K562 (cell line): ENCODE results near the gene TULP4. TPM values are rescaled to one million over a fixed set of nuclear protein-coding genes. Genes with fewer than 3 reads are reported as not detected.
A peak's percentile ranks its signal among the peaks of the same experiment; 100 is the strongest.

Experiments used
- ARID4B ChIP-seq: sonication (generic); formaldehyde crosslinking; IDR thresholded peaks from 2 replicates; pipeline ENCODE4 v1.8.0; 2022; ENCODE audit warnings: mild to moderate bottlenecking, missing genetic modification reagents
- BRF1 ChIP-seq: IDR thresholded peaks from 3 replicates; pipeline ENCODE4 v1.6.1; 2011; ENCODE audit warnings: borderline replicate concordance, mild to moderate bottlenecking; ENCODE audit not compliant: insufficient read length; ENCODE audit errors: extremely low read depth
- CBFA2T3 ChIP-seq: fragments of 450-650 bp; IDR thresholded peaks from 2 replicates; pipeline ENCODE4 v1.6.1; 2017
- CSDE1 ChIP-seq, 2 experiments: fragments of 450-650 bp; IDR thresholded peaks; 2 replicates each; pipeline ENCODE4 v1.6.1; 2016; ENCODE audit warnings: mild to moderate bottlenecking in 1 of 2
- E2F3 ChIP-seq: fragments of 250-450 bp; sonication (Bioruptor Pico); IDR thresholded peaks from 2 replicates; pipeline ENCODE4 v1.4.0; 2020; ENCODE audit warnings: mild to moderate bottlenecking
- E2F5 ChIP-seq: sonication (generic); formaldehyde crosslinking; IDR thresholded peaks from 2 replicates; pipeline ENCODE4 v1.8.0; 2022; ENCODE audit warnings: mild to moderate bottlenecking, missing genetic modification reagents
- ELF4 ChIP-seq: fragments of 450-650 bp; formaldehyde crosslinking; IDR thresholded peaks from 2 replicates; pipeline ENCODE4 v1.4.0; 2022; ENCODE audit warnings: missing genetic modification characterization
- FOXP1 ChIP-seq: sonication (generic); formaldehyde crosslinking; IDR thresholded peaks from 2 replicates; pipeline ENCODE4 v1.8.0; 2022; ENCODE audit warnings: mild to moderate bottlenecking, missing genetic modification reagents
- JUND ChIP-seq, 2 experiments: IDR thresholded peaks; 2 replicates in 1 of 2; 3 replicates in 1 of 2; pipeline ENCODE4 v1.6.1; 2011; ENCODE audit warnings: borderline replicate concordance in 2 of 2, low read depth in 2 of 2, low read length in 2 of 2, improper control_type of control experiment in 1 of 2, missing biosample characterization in 1 of 2, missing genetic modification characterization in 1 of 2, missing genetic modification reagents in 1 of 2
- MTA3 ChIP-seq: fragments of 450-650 bp; formaldehyde crosslinking; IDR thresholded peaks from 2 replicates; pipeline ENCODE4 v1.6.1; 2017; ENCODE audit warnings: mild to moderate bottlenecking, borderline replicate concordance
- PHB2 ChIP-seq: fragments of 450-650 bp; IDR thresholded peaks from 2 replicates; pipeline ENCODE4 v1.6.1; 2017; ENCODE audit warnings: low read depth
- SFPQ ChIP-seq: fragments of 200-400 bp; formaldehyde crosslinking; IDR thresholded peaks from 2 replicates; pipeline ENCODE4 v1.6.1; 2017; ENCODE audit warnings: mild to moderate bottlenecking, low read depth, low read length, moderate library complexity
- SMARCB1 ChIP-seq: IDR thresholded peaks from 2 replicates; pipeline ENCODE4 v1.6.1; 2011; ENCODE audit warnings: improper control_type of control experiment, low read depth; ENCODE audit not compliant: insufficient read length
- SMARCE1 ChIP-seq: fragments of 450-650 bp; IDR thresholded peaks from 2 replicates; pipeline ENCODE4 v1.7.1; 2016; ENCODE audit warnings: mild to moderate bottlenecking
- TEAD2 ChIP-seq: fragments of 450-650 bp; IDR thresholded peaks from 2 replicates; pipeline ENCODE4 v1.6.1; 2016; ENCODE audit warnings: missing genetic modification characterization, control low read depth, missing compliant biosample characterization
- ZBTB43 ChIP-seq: sonication (generic); formaldehyde crosslinking; IDR thresholded peaks from 2 replicates; pipeline ENCODE4 v1.8.0; 2023; ENCODE audit warnings: mild to moderate bottlenecking, missing genetic modification reagents
- ZBTB7A ChIP-seq: IDR thresholded peaks from 2 replicates; pipeline ENCODE4 v1.6.1; 2011; ENCODE audit warnings: low read depth, mild to moderate bottlenecking, low read length, moderate library complexity, borderline replicate concordance; ENCODE audit not compliant: control insufficient read depth
- ZZZ3 ChIP-seq: fragments of 450-650 bp; IDR thresholded peaks from 2 replicates; pipeline ENCODE4 v1.6.1; 2016; ENCODE audit warnings: antibody characterized with exemption, mild to moderate bottlenecking, moderate library complexity
- polyA plus RNA-seq, 8 experiments: library from polyadenylated mRNA; depleted of rRNA in 4 of 8; stranded (reverse) in 5 of 8; unstranded in 3 of 8; fragments of >200 nt; fragmentation: Nextera tagmentation in 2 of 8; fragmentation: Illumina TruSeq in 1 of 8; extraction: Ambion mirVana in 2 of 8; extraction: Trizol in 1 of 8; gene quantifications; 2 replicates each; pipeline versions ENCODE4 v1.2.1 to v1.2.3, GENCODE V29; 2011 to 2014; ENCODE audit warnings: inconsistent platforms in 1 of 8, missing spikeins in 1 of 8
- total RNA-seq, 7 experiments: library from RNA; depleted of rRNA in 6 of 7; stranded (reverse); fragments of >200 nt in 6 of 7; fragmentation: Illumina TruSeq in 2 of 7; extraction: Trizol in 2 of 7; gene quantifications; 2 replicates each; pipeline versions ENCODE4 v1.2.1 to v1.2.3, GENCODE V29; 2011 to 2021; ENCODE audit warnings: low replicate concordance in 1 of 7

Gene TULP4
- total and polyA plus RNA-seq, 9 of the 15 experiments (the other 6 are each of a cell fraction or from before 2014, with no cell fraction given), result 1.2 to 50.4 (median 11.0) TPM

- no peak for TF ChIP-seq TEAD2 (tag)
- no peak for TF ChIP-seq SFPQ
- no peak for TF ChIP-seq PHB2
- no peak for TF ChIP-seq FOXP1 (CRISPR knock-in tag)
- no peak for TF ChIP-seq BRF1
- TF ChIP-seq CSDE1 (IDR thresholded peaks at IDR 0.05), result no peak
- TF ChIP-seq ELF4 (CRISPR knock-in tag), result no peak
- TF ChIP-seq SMARCE1, result peak; percentile 63
- peak; percentile 50; the same call in 1 of the 2 replicates for TF ChIP-seq CBFA2T3
- peak; percentile 90 for TF ChIP-seq JUND (IDR thresholded peaks at IDR 0.05; ENCODE audit: borderline replicate concordance, low read depth, low read length)
- peak; percentile 77; the same call in 2 of the 3 replicates for TF ChIP-seq JUND (tag; IDR thresholded peaks at IDR 0.05; ENCODE audit: borderline replicate concordance, low read depth, low read length)
- no peak for TF ChIP-seq E2F5 (CRISPR knock-in tag)
- no peak for TF ChIP-seq ZBTB7A
- TF ChIP-seq E2F3 (CRISPR knock-in tag), result no peak
- TF ChIP-seq MTA3, result no peak
- no peak for TF ChIP-seq SMARCB1
- TF ChIP-seq ZZZ3, result no peak
- no peak for TF ChIP-seq ZBTB43
- no peak for TF ChIP-seq ARID4B (CRISPR knock-in tag)
Observed at GRCh38 chr6:158475344-158476302, 163.4 kb downstream of the TULP4 start (continued).
